GM18907 (cell line): ENCODE data around the gene SPPL2C.

Experiments
- ATAC-seq: cut with Tn5 transposase; IDR thresholded peaks from one replicate; pipeline ENCODE4 v1.9.1; 2021; ENCODE audit warnings: mild to moderate bottlenecking, moderate library complexity; ENCODE audit not compliant: unreplicated experiment

Gene SPPL2C

GRCh38 chr17:45826919-45827588 is 17.6 kb upstream of the SPPL2C start:
- ATAC-seq, result no peak

- no peak for ATAC-seq
These were observed 16.5 kb upstream of the SPPL2C start for GRCh38 chr17:45828171-45828570.

- ATAC-seq, result no peak
These were observed 16.0 kb upstream of the SPPL2C start for GRCh38 chr17:45828582-45829133.

GRCh38 chr17:45833920-45834319 is 10.8 kb upstream of the SPPL2C start:
- ATAC-seq, result no peak

GRCh38 chr17:45834471-45835396 is 9.9 kb upstream of the SPPL2C start:
- ATAC-seq, result no peak

- ATAC-seq, result no peak
These were observed 9.2 kb upstream of the SPPL2C start for GRCh38 chr17:45835481-45835880.

- no peak for ATAC-seq
These were observed 8.3 kb upstream of the SPPL2C start for GRCh38 chr17:45836047-45837044.

- ATAC-seq, result no peak
These were observed 7.5 kb upstream of the SPPL2C start for GRCh38 chr17:45837187-45837586.

- ATAC-seq, result no peak
These were observed 7.1 kb upstream of the SPPL2C start for GRCh38 chr17:45837603-45838002.

- no peak for ATAC-seq
These were observed 5.9 kb upstream of the SPPL2C start for GRCh38 chr17:45838751-45839295.

- no peak for ATAC-seq
These were observed 5.2 kb upstream of the SPPL2C start for GRCh38 chr17:45839442-45839841.

- ATAC-seq, result no peak
These were observed 3.5 kb upstream of the SPPL2C start for GRCh38 chr17:45841186-45841585.

GRCh38 chr17:45841883-45842525 is 2.7 kb upstream of the SPPL2C start:
- no peak for ATAC-seq

GRCh38 chr17:45843722-45844121 is 959 bp upstream of the SPPL2C start:
- no peak for ATAC-seq

- ATAC-seq, result no peak
These were observed 900 bp downstream of the SPPL2C start for GRCh38 chr17:45845376-45846185.

GRCh38 chr17:45846223-45846622 is 1.5 kb downstream of the SPPL2C start:
- no peak for ATAC-seq

- no peak for ATAC-seq
These were observed 2.0 kb downstream of the SPPL2C start for GRCh38 chr17:45846646-45847045.

- ATAC-seq, result no peak
These were observed 2.4 kb downstream of the SPPL2C start for GRCh38 chr17:45847101-45847500.

GRCh38 chr17:45847747-45848146 is 3.1 kb downstream of the SPPL2C start:
- ATAC-seq, result no peak
